NCI-H2029 treated with DMSO at 0.1 percent for 48 hours (cell line): ENCODE measurements around the gene KCNG2.
"Not testable (repeated sequence)": the region's sequence is repeated elsewhere in the genome, so short reads cannot be mapped to it uniquely, and the experiment has no call there.

ENCODE experiments used
- DNase-seq: peaks from one replicate; lab custom pipeline; 2025; lab: John Stamatoyannopoulos, UW

KCNG2 gene

GRCh38 chr18:79853303-79853992 is 55.7 kb downstream of the KCNG2 start:
- DNase-seq: no peak

DNA sequence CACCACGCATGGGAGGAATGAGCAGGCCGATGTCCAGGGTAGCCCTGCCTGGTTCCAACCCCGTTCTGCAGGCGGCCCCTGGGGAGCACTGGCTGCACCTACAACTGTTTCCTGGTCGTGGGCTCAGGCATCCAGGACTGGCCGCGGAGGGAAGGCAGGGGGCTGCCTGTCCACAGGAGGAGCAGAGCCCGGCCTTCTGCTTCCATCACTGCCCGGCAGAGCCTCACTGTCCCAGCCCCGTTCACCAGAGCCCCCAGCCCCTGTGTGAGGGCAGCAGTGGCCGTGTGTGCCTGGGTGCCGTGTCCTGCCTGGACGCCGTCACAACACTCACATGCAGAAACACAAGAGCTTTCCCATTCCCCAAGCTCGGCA is 56.2 kb downstream of the KCNG2 start:
- DNase-seq: no peak

GRCh38 chr18:79855147-79855933 is 57.6 kb downstream of the KCNG2 start:
- no peak for DNase-seq

DNA sequence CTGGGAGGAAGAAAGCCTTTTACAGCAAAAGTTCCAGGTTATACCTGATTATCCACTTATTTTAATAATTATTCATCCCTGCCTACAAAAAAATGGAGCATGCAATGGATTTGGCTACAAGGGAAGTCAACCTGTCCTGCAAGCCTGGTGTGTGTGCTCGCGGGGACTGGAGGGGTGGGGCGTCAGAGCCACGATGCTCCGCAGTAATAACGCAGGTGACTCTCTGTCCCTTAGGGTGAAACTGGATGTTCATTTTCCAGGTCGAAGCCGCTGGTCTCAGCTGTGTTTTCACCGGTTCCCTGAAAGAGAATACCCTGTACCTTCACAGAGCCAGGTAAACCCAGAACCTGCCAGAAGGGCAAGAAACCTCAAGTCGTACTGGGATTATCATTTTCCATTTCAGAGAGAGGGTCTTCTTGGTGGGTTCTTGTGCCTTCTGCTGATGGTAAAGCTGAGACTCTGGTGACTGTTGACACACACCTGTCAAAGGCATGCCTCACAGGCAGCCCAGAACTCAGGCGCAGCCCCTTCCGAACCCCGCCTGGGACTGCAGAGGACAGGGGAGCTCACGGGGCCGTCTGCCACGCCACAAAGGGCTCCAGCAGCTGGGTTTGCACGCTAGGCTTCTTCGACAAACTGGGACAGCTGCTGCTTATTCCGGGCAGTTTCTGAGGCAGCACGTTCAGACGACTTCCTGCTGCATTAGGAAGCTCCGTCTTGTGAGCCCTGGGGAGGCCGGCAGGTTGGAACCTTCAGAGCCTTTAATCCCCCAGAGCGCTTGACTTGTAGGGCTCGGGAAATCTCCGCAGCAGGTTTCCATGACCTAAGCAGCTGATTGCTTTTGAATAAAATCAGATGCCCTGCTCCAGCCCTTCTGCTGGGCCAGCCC is 58.6 kb downstream of the KCNG2 start:
- DNase-seq: no peak

DNA sequence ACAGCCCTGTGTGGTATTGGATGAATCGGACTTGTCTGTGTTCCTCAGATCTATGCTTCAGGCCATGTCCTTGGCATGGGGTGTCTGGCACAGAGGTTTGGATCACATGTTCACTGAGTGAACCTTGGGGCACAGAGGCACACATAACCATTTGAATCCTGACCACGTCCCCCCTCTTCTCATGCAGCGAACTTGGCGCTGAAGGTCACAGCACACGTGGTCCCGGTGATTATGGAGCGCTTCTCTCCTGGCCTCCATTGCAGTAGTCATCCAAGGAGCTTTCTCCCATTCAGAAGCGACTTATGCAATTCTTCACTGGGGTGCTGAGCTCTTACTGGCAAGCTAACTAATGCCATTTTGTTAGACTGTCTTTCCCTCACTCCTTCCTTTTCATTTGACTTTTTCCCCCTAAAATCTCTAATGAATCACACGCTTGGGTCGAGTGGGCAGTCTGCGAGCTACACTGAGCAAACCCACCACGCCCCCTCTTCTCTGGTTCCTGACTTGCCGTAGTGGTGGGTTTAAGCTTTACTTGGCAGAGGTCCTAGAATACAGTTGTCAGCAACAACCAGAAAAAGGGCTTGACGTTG is 59.4 kb downstream of the KCNG2 start:
- no peak for DNase-seq

DNA sequence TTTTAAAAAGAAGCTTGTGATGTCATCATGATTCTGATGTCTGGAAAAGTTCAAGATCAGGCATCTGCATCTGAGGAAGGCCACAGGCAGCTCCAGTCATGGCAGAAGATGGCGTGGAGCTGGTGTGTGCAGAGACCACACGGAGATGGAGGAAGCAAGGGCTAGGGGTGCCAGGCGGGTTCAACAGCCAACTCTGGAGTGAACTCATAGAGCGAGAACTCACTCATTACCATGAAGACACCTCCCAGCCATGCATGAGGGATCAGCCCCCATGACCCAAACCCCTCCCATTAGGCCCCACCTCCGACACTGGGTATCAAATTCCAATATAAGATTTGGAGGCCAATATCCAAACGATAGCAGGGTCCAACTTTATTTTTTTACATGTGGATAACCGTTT is 61.6 kb downstream of the KCNG2 start:
- no peak for DNase-seq

DNA sequence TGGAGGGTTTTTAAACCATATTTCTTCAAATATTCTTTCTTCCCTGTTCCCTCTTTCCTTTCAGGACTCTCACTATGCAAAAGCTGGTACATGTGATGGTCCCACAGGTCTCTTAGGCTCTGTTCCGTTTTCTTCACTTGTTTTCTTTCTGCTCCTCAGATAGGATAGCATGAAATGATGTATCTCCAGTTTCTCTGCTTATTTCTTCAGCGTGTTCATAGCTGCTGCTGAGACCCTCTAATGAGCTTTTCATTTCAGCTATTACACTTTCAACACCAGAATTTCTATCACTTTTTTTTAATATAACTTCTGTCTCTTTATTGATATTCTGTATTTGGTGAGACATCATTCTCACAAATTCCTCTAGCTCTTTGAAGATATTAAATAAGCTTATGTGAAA is 63.9 kb downstream of the KCNG2 start:
- no peak for DNase-seq

- DNase-seq: no peak
These were observed 64.8 kb downstream of the KCNG2 start for GRCh38 chr18:79862562-79862961.

GRCh38 chr18:79863161-79864005 is 65.6 kb downstream of the KCNG2 start:
- no peak for DNase-seq

GRCh38 chr18:79864006-79864725 is 66.4 kb downstream of the KCNG2 start:
- DNase-seq: no peak

DNA sequence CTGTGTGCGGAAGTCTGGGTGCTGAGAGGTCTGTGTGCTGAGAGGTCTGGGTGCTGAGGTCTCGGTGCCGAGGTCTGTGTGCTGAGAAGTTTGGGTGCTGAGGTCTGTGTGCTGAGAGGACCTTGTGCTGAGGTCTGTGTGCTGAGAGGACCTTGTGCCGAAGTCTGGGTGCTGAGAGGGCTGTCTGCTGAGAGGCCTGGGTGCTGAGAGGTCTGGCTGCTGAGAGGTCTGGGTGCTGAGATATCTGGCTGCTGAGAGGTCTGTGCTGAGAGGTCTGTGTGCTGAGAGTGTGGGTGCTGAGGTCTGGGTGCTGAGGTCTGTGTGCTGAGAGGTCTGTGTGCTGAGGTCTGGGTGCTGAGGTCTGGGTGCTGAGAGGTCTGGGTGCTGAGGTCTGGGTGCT is 67.2 kb downstream of the KCNG2 start:
- DNase-seq: not testable (repeated sequence)

DNA sequence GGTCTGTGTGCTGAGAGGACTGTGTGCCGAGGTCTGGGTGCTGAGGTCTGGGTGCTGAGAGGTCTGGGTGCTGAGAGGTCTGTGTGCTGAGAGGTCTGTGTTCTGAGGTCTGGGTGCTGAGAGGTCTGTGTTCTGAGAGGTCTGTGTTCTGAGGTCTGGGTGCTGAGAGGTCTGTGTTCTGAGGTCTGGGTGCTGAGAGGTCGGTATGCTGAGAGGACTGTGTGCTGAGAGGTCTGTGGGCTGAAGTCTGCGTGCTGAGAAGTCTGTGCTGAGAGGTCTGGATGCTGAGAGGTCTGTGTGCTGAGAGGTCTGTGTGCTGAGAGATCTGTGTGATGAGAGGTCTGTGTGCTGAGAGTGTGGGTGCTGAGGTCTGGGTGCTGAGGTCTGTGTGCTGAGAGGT is 68.2 kb downstream of the KCNG2 start:
- DNase-seq: not testable (repeated sequence)

GRCh38 chr18:79866889-79867574 is 69.3 kb downstream of the KCNG2 start:
- no peak for DNase-seq

DNA sequence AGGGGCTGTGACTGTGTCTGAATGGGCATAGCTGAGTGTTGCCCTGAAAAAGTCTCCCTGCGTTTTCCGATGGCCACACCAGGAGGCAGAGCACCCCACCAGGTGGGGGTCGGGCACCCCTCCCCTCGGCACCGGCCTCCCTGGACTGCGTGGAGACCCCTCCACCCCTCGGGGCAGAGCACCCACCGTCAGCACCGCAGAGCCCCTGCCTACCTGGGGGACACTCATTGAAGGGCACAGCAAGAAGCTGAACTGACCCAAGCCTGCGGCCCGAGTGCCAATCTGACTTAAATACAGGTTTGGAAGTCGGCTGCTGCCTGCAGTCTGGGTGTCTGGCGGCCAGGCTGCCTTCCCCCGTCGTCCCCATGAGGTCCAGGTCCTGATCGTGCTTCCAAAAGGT is 69.9 kb downstream of the KCNG2 start:
- no peak for DNase-seq

GRCh38 chr18:79868168-79868784 is 70.5 kb downstream of the KCNG2 start:
- DNase-seq: no peak

DNA sequence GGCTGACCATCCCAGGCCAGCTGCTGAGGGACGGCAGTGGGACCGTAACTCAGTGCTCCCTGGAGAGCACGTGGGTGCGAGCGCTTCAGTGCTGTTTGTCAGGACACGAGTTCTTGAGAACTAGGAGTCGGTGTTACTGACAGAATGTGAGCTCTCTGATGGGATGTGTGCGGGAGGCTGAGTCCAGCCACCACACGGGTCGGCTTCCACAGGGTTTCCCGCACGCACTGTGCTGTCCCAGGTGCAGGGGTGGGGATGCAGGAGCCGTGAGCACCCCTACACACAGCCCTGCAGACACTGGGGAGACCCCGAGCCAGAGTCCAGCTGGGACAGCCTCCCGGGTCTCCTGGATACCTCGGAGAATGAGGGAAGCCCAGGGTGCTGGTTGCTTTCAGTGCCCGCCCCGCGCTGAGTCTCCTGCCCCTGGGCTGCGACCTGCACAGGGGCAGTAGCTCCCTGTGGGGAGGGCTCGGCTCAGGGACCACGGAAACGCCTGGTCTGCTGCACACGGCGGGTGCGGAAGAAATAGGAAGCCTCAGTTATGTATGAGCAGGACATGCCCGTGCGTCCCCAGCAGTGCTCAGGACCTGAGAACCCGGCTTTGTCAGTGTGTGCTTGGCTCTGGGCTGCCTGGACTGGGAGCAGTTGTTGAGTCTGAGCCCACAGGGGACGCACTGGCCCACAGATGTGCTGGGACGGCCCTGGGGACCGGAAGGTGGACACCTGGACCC is 71.2 kb downstream of the KCNG2 start:
- DNase-seq: no peak

- DNase-seq: no peak
These were observed 72.0 kb downstream of the KCNG2 start for GRCh38 chr18:79869591-79870300.

DNA sequence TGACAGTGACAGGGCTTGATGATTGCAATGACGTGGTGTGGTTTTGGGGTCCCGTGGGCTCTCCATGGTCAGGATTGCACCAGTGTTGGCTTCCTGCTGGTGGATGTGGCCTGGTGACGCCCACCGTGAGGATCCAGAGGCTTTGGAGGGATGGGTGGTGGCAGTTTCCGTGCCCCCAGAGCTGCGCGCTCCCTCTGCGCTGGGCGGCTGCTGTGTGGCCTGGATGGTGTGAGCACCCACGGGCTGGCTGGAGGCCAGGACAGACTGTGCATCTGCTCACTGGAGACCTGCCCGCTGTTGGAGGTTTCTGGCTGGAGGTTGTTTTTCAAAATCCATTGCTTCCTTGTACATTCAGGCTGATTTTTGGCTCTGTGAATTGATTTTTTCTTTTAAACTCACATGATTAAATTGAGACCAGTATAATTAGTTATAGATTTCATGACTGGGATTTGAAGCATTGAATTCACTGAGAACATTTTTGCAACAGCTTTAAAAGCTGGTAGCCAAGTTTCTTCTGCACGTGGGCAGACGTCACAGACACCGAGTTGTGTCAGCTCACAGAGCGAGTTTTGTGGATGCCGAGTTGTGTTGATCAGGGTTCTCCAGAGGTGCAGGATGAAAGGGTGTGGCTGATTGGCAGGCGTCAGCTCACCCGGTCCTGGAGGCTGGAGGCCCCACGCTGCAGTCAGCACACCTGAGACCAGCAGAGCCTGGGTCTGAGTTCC is 72.7 kb downstream of the KCNG2 start:
- DNase-seq: no peak
